ENCODE measurements around the gene AHCY. TPM values are rescaled to one million over a fixed set of nuclear protein-coding genes. Genes with fewer than 3 reads are reported as not detected.
A peak's percentile ranks its signal among the peaks of the same experiment; 100 is the strongest.
"Not testable (repeated sequence)": the region's sequence is repeated elsewhere in the genome, so short reads cannot be mapped to it uniquely, and the experiment has no call there.

The AHCY gene
- total RNA-seq, 1 experiment from 2014 or later = 162 TPM

GRCh38 chr20:34298294-34298784 lies 4.8 kb downstream of the AHCY start:
- DNase-seq (ENCODE audit: low spot score) = not testable (repeated sequence)

- no peak for DNase-seq (ENCODE audit: low spot score)
Measured at GRCh38 chr20:34296468-34296867, 6.7 kb downstream of the AHCY start.

GRCh38 chr20:34295284-34295683 lies 7.9 kb downstream of the AHCY start:
- no peak for DNase-seq (ENCODE audit: low spot score)

- no peak for DNase-seq (ENCODE audit: low spot score)
Measured at GRCh38 chr20:34294563-34294962, 8.6 kb downstream of the AHCY start.

GRCh38 chr20:34293589-34293988 lies 9.6 kb downstream of the AHCY start:
- DNase-seq (ENCODE audit: low spot score) = no peak

- DNase-seq (ENCODE audit: low spot score) = no peak
Measured at GRCh38 chr20:34293119-34293518, 10.0 kb downstream of the AHCY start.

- no peak for DNase-seq (ENCODE audit: low spot score)
Measured at GRCh38 chr20:34292496-34292895, 10.7 kb downstream of the AHCY start.

- no peak for DNase-seq (ENCODE audit: low spot score)
Measured at GRCh38 chr20:34290471-34290870, 12.7 kb downstream of the AHCY start.

GRCh38 chr20:34287500-34287899 lies 15.7 kb downstream of the AHCY start:
- DNase-seq (ENCODE audit: low spot score) = not testable (repeated sequence)

- no peak for DNase-seq (ENCODE audit: low spot score)
Measured at GRCh38 chr20:34285450-34285849, 17.7 kb downstream of the AHCY start.

GRCh38 chr20:34283844-34284243 lies 19.3 kb downstream of the AHCY start:
- no peak for DNase-seq (ENCODE audit: low spot score)

GRCh38 chr20:34282041-34282440 lies 21.1 kb downstream of the AHCY start:
- DNase-seq (ENCODE audit: low spot score) = no peak

GRCh38 chr20:34281177-34281576 lies 22.0 kb downstream of the AHCY start:
- DNase-seq (ENCODE audit: low spot score) = no peak

GRCh38 chr20:34274694-34275093 lies 28.5 kb downstream of the AHCY start:
- no peak for DNase-seq (ENCODE audit: low spot score)

- DNase-seq (ENCODE audit: low spot score) = peak; percentile 54
Measured at GRCh38 chr20:34271956-34272355, 31.2 kb downstream of the AHCY start.

GRCh38 chr20:34269996-34270627 lies 33.0 kb downstream of the AHCY start:
- no peak for DNase-seq (ENCODE audit: low spot score)

GRCh38 chr20:34268851-34269636 lies 34.1 kb downstream of the AHCY start:
- DNase-seq (ENCODE audit: low spot score) = no peak

GRCh38 chr20:34268145-34268544 lies 35.0 kb downstream of the AHCY start:
- DNase-seq (ENCODE audit: low spot score) = no peak

- no peak for DNase-seq (ENCODE audit: low spot score)
Measured at GRCh38 chr20:34264141-34264540, 39.0 kb downstream of the AHCY start.

- not testable (repeated sequence) for DNase-seq (ENCODE audit: low spot score)
Measured at GRCh38 chr20:34263468-34263867, 39.7 kb downstream of the AHCY start.

- DNase-seq (ENCODE audit: low spot score) = no peak
Measured at GRCh38 chr20:34262488-34263288, 40.5 kb downstream of the AHCY start.

- DNase-seq (ENCODE audit: low spot score) = no peak
Measured at GRCh38 chr20:34260208-34260942, 42.8 kb downstream of the AHCY start.

All from H4 (cell line).